Loucy (cell line): ENCODE data around the gene STXBP6.

Experiments
- H2AFZ ChIP-seq: fragments of 200-600 bp; sonication (generic); 2 replicates; pipeline ENCODE4 v1.6.0; 2016; ENCODE audit warnings: antibody characterized with exemption, mild to moderate bottlenecking, low read length, moderate library complexity
- H3F3A ChIP-seq: fragments of 200-600 bp; 2 replicates; pipeline ENCODE4 v1.6.0; 2016; ENCODE audit warnings: antibody characterized with exemption, low read depth, mild to moderate bottlenecking
- H3K27me3 ChIP-seq: fragments of 200-600 bp; sonication (generic); 2 replicates; pipeline ENCODE4 v1.6.1; 2014; ENCODE audit warnings: low read length, mild to moderate bottlenecking; ENCODE audit not compliant: insufficient read depth, poor library complexity, severe bottlenecking
- H3K36me3 ChIP-seq: fragments of 200-600 bp; sonication (generic); 2 replicates; pipeline ENCODE4 v1.6.1; 2016; ENCODE audit warnings: low read length; ENCODE audit not compliant: insufficient read depth
- H3K4me1 ChIP-seq: fragments of 200-600 bp; sonication (generic); 2 replicates; pipeline ENCODE4 v1.5.1; 2014; ENCODE audit warnings: low read length, mild to moderate bottlenecking; ENCODE audit not compliant: insufficient read depth, poor library complexity, severe bottlenecking
- H3K4me2 ChIP-seq: fragments of 200-600 bp; sonication (generic); 2 replicates; pipeline ENCODE4 v1.6.0; 2014; ENCODE audit warnings: antibody characterized with exemption, low read length, low read depth, mild to moderate bottlenecking; ENCODE audit not compliant: poor library complexity, severe bottlenecking
- H3K4me3 ChIP-seq: fragments of 200-600 bp; sonication (generic); 2 replicates; pipeline ENCODE4 v1.5.1; 2014; ENCODE audit warnings: low read length, mild to moderate bottlenecking, mixed read lengths; ENCODE audit not compliant: poor library complexity, severe bottlenecking
- H3K79me2 ChIP-seq: fragments of 200-600 bp; sonication (generic); 2 replicates; pipeline ENCODE4 v1.6.1; 2014; ENCODE audit warnings: low read length; ENCODE audit not compliant: insufficient read depth
- H3K9ac ChIP-seq: fragments of 200-600 bp; sonication (generic); 2 replicates; pipeline ENCODE4 v1.6.0; 2014; ENCODE audit warnings: mild to moderate bottlenecking, low read depth, low read length, moderate library complexity; ENCODE audit not compliant: poor library complexity, severe bottlenecking
- H3K9me2 ChIP-seq: fragments of 200-600 bp; sonication (generic); replicated peaks from 2 replicates; pipeline ENCODE4 v1.6.1; 2016; ENCODE audit warnings: low read depth, low read length, mixed read lengths
- H3K9me3 ChIP-seq: fragments of 200-600 bp; sonication (generic); 2 replicates; pipeline ENCODE4 v1.6.1; 2014; ENCODE audit warnings: mild to moderate bottlenecking, antibody characterized with exemption, low read length, low read depth; ENCODE audit not compliant: insufficient read depth
- H4K20me1 ChIP-seq: fragments of 200-600 bp; sonication (generic); 2 replicates; pipeline ENCODE4 v1.6.0; 2014; ENCODE audit warnings: antibody characterized with exemption, low read length, mild to moderate bottlenecking; ENCODE audit not compliant: insufficient read depth, poor library complexity, severe bottlenecking
- CTCF ChIP-seq: fragments of 200-600 bp; sonication (generic); conservative IDR thresholded peaks from 2 replicates; pipeline ENCODE4 v1.5.1; 2014; ENCODE audit warnings: mild to moderate bottlenecking, antibody characterized with exemption, low read length
- EZH2phosphoT487 ChIP-seq: fragments of 200-600 bp; IDR thresholded peaks from 2 replicates; pipeline ENCODE4 v1.6.1; 2018; ENCODE audit warnings: antibody characterized with exemption, mild to moderate bottlenecking, moderate library complexity, borderline replicate concordance

STXBP6 gene

GRCh38 chr14:24892497-24893051, 157.4 kb downstream of the STXBP6 start:
- Histone ChIP-seq H3K27me3 (no peaks in the 10 kb centered on the region), H2AFZ (no peak overlapping the region), H3K9ac (no peak overlapping the region), H3K4me3 (no peak overlapping the region), H3K4me2 (no peak overlapping the region), H3K36me3 (no peaks in the 10 kb centered on the region), H4K20me1 (no peaks in the 10 kb centered on the region), H3F3A (no peaks in the 10 kb centered on the region), H3K9me3 (peaks cover 5% of the 10 kb centered on the region; the same call in 1 of the 2 replicates), H3K79me2 (no peaks in the 10 kb centered on the region), H3K9me2 (no peaks in the 10 kb centered on the region), H3K4me1 (peaks cover 7% of the 10 kb centered on the region)
- TF ChIP-seq EZH2phosphoT487 (no peak), CTCF (no peak)

- H3K4me2 ChIP-seq, result no peak overlapping the region
- H3K79me2 ChIP-seq, result no peaks in the 10 kb centered on the region
- H4K20me1 ChIP-seq, result no peaks in the 10 kb centered on the region
- H3K27me3 ChIP-seq, result no peaks in the 10 kb centered on the region
- H3K4me3 ChIP-seq, result no peak overlapping the region
- H3K36me3 ChIP-seq, result no peaks in the 10 kb centered on the region
- no peaks in the 10 kb centered on the region for H3K9me2 ChIP-seq
- no peak overlapping the region for H3K9ac ChIP-seq
- no peak overlapping the region for H2AFZ ChIP-seq
- no peaks in the 10 kb centered on the region for H3F3A ChIP-seq
- H3K4me1 ChIP-seq, result peaks cover 10% of the 10 kb centered on the region
- H3K9me3 ChIP-seq, result peaks cover 5% of the 10 kb centered on the region; the same call in 1 of the 2 replicates
- TF ChIP-seq CTCF, result no peak
Measured at GRCh38 chr14:24891987-24892496, 157.9 kb downstream of the STXBP6 start.

GRCh38 chr14:24890716-24891115, 159.2 kb downstream of the STXBP6 start:
- H3K4me3 ChIP-seq, result no peak overlapping the region
- H3K9ac ChIP-seq, result no peak overlapping the region
- peaks cover 5% of the 10 kb centered on the region; the same call in 1 of the 2 replicates for H3K9me3 ChIP-seq
- peaks cover 10% of the 10 kb centered on the region for H3K4me1 ChIP-seq
- H2AFZ ChIP-seq, result no peak overlapping the region
- H3K27me3 ChIP-seq, result no peaks in the 10 kb centered on the region
- H3K4me2 ChIP-seq, result no peak overlapping the region
- no peaks in the 10 kb centered on the region for H3K9me2 ChIP-seq
- H3F3A ChIP-seq, result no peaks in the 10 kb centered on the region
- H4K20me1 ChIP-seq, result no peaks in the 10 kb centered on the region
- no peaks in the 10 kb centered on the region for H3K36me3 ChIP-seq
- no peak for TF ChIP-seq CTCF
- TF ChIP-seq EZH2phosphoT487, result no peak
- H3K79me2 ChIP-seq, result no peaks in the 10 kb centered on the region
